ENCODE measurements around the gene WDR27.
"Not testable (repeated sequence)": the region's sequence is repeated elsewhere in the genome, so short reads cannot be mapped to it uniquely, and the experiment has no call there.

The WDR27 gene

GRCh38 chr6:169709293-169709692 is 7.5 kb upstream of the WDR27 start:
- no peak for DNase-seq (ENCODE audit: low spot score)

- DNase-seq (ENCODE audit: low spot score): no peak
These were observed 5.9 kb upstream of the WDR27 start for GRCh38 chr6:169707772-169708171.

- no peak for DNase-seq (ENCODE audit: low spot score)
These were observed 1.0 kb upstream of the WDR27 start for GRCh38 chr6:169702840-169703246.

GRCh38 chr6:169701311-169701953 is 397 bp downstream of the WDR27 start:
- peak; percentile 13 for DNase-seq (ENCODE audit: low spot score)

GRCh38 chr6:169700296-169700695 is 1.5 kb downstream of the WDR27 start:
- no peak for DNase-seq (ENCODE audit: low spot score)

- DNase-seq (ENCODE audit: low spot score): not testable (repeated sequence)
These were observed 4.7 kb downstream of the WDR27 start for GRCh38 chr6:169697115-169697514.

- no peak for DNase-seq (ENCODE audit: low spot score)
These were observed 6.7 kb downstream of the WDR27 start for GRCh38 chr6:169695131-169695530.

- DNase-seq (ENCODE audit: low spot score): no peak
These were observed 9.3 kb downstream of the WDR27 start for GRCh38 chr6:169692516-169692915.

GRCh38 chr6:169691260-169691659 is 10.6 kb downstream of the WDR27 start:
- no peak for DNase-seq (ENCODE audit: low spot score)

GRCh38 chr6:169689287-169689686 is 12.5 kb downstream of the WDR27 start:
- no peak for DNase-seq (ENCODE audit: low spot score)

GRCh38 chr6:169685860-169686259 is 16.0 kb downstream of the WDR27 start:
- DNase-seq (ENCODE audit: low spot score): no peak

- DNase-seq (ENCODE audit: low spot score): no peak
These were observed 17.8 kb downstream of the WDR27 start for GRCh38 chr6:169684056-169684455.

- DNase-seq (ENCODE audit: low spot score): no peak
These were observed 23.5 kb downstream of the WDR27 start for GRCh38 chr6:169678342-169678741.

- no peak for DNase-seq (ENCODE audit: low spot score)
These were observed 24.7 kb downstream of the WDR27 start for GRCh38 chr6:169677096-169677495.

GRCh38 chr6:169675011-169675410 is 26.8 kb downstream of the WDR27 start:
- no peak for DNase-seq (ENCODE audit: low spot score)

- DNase-seq (ENCODE audit: low spot score): no peak
These were observed 30.3 kb downstream of the WDR27 start for GRCh38 chr6:169671563-169671962.

GRCh38 chr6:169669889-169670288 is 31.9 kb downstream of the WDR27 start:
- DNase-seq (ENCODE audit: low spot score): no peak

- DNase-seq (ENCODE audit: low spot score): no peak
These were observed 32.7 kb downstream of the WDR27 start for GRCh38 chr6:169669147-169669546.

- DNase-seq (ENCODE audit: low spot score): no peak
These were observed 33.5 kb downstream of the WDR27 start for GRCh38 chr6:169668203-169668847.

GRCh38 chr6:169667716-169668115 is 34.1 kb downstream of the WDR27 start:
- DNase-seq (ENCODE audit: low spot score): no peak

GRCh38 chr6:169666441-169666840 is 35.4 kb downstream of the WDR27 start:
- DNase-seq (ENCODE audit: low spot score): no peak

GRCh38 chr6:169665289-169665688 is 36.5 kb downstream of the WDR27 start:
- no peak for DNase-seq (ENCODE audit: low spot score)

GRCh38 chr6:169664227-169664626 is 37.6 kb downstream of the WDR27 start:
- no peak for DNase-seq (ENCODE audit: low spot score)

GRCh38 chr6:169663468-169663867 is 38.4 kb downstream of the WDR27 start:
- no peak for DNase-seq (ENCODE audit: low spot score)

All from activated CD4-positive, alpha-beta T cell treated with anti-CD3 and anti-CD28 coated beads, Interleukin-2, Interleukin-4, amounts not matched to agents 100 ng/mL and 50 ng/mL, durations not matched to agents 16 hours and 8 hours (primary cell).